Hepatocyte (in vitro differentiated cells): Measurements from ENCODE around the gene TGFBR3L. TPM values are rescaled to one million over a fixed set of nuclear protein-coding genes. Genes with fewer than 3 reads are reported as not detected.

Experiments used
- DNase-seq: peaks from one replicate; pipeline ENCODE4 v3.0.0-alpha.2; 2016; ENCODE audit warnings: low spot score
- H2AFZ ChIP-seq: fragments of 200-600 bp; sonication (generic); 2 replicates; pipeline ENCODE4 v1.6.0; 2016; ENCODE audit warnings: antibody characterized with exemption, mild to moderate bottlenecking
- H3K27ac ChIP-seq: fragments of 200-600 bp; sonication (generic); 2 replicates; pipeline ENCODE4 v1.5.1; 2016; ENCODE audit warnings: mild to moderate bottlenecking
- H3K27me3 ChIP-seq: fragments of 200-600 bp; sonication (generic); 2 replicates; pipeline ENCODE4 v1.6.1; 2016
- H3K36me3 ChIP-seq: fragments of 200-600 bp; sonication (generic); replicated peaks from 2 replicates; pipeline ENCODE4 v1.5.1; 2016; ENCODE audit warnings: low read depth; ENCODE audit not compliant: insufficient read depth
- H3K4me1 ChIP-seq: fragments of 200-600 bp; sonication (generic); 2 replicates; pipeline ENCODE4 v1.5.1; 2016; ENCODE audit warnings: mild to moderate bottlenecking, moderate library complexity; ENCODE audit not compliant: insufficient read depth
- H3K4me2 ChIP-seq: fragments of 200-600 bp; sonication (generic); 2 replicates; pipeline ENCODE4 v1.6.0; 2016
- H3K4me3 ChIP-seq: fragments of 200-600 bp; sonication (generic); 2 replicates; pipeline ENCODE4 v1.5.1; 2016; ENCODE audit warnings: mild to moderate bottlenecking
- H3K79me2 ChIP-seq: fragments of 200-600 bp; sonication (generic); 2 replicates; pipeline ENCODE4 v1.6.0; 2017; ENCODE audit warnings: mild to moderate bottlenecking
- H3K9me2 ChIP-seq: fragments of 200-600 bp; sonication (generic); replicated peaks from 2 replicates; pipeline ENCODE4 v1.6.0; 2017; ENCODE audit warnings: mild to moderate bottlenecking; ENCODE audit not compliant: insufficient read depth
- H3K9me3 ChIP-seq: fragments of 200-600 bp; sonication (generic); 2 replicates; pipeline ENCODE4 v1.5.1; 2016; ENCODE audit warnings: low read depth, mild to moderate bottlenecking
- H4K20me1 ChIP-seq: fragments of 200-600 bp; sonication (generic); 2 replicates; pipeline ENCODE4 v1.6.0; 2016; ENCODE audit warnings: mild to moderate bottlenecking; ENCODE audit not compliant: insufficient read depth, poor library complexity, severe bottlenecking
- EZH2 ChIP-seq: fragments of 200-600 bp; sonication (generic); IDR thresholded peaks from 2 replicates; pipeline ENCODE4 v1.6.1; 2016; ENCODE audit warnings: antibody characterized with exemption, mild to moderate bottlenecking, borderline replicate concordance
- EZH2phosphoT487 ChIP-seq: fragments of 200-600 bp; sonication (generic); IDR thresholded peaks from one replicate; pipeline ENCODE4 v1.6.1; 2018; ENCODE audit warnings: antibody characterized with exemption, mild to moderate bottlenecking, low read depth, moderate library complexity; ENCODE audit not compliant: unreplicated experiment, severe bottlenecking
- WGBS: methylation state at CpG from one replicate; pipeline ENCODE4 v1.1.6; 2016; ENCODE audit warnings: low lambda C conversion rate; ENCODE audit errors: missing lambda C conversion rate; 5-methylcytosine and 5-hydroxymethylcytosine counted together
- polyA plus RNA-seq: library from polyadenylated mRNA; unstranded; fragments of >200 nt; fragmentation: Nextera tagmentation; extraction: Ambion mirVana; gene quantifications from 2 replicates; pipeline ENCODE4 v1.2.1, GENCODE V29; 2016
- total RNA-seq: library from RNA; depleted of rRNA; stranded (reverse); fragments of >200 nt; gene quantifications from 2 replicates; pipeline ENCODE4 v1.2.3, GENCODE V29; 2014
- TF ChIP-seq, protein P1 (sequence below): fragments of 200-600 bp; sonication (generic); IDR thresholded peaks from 2 replicates; pipeline ENCODE4 v1.5.1; 2016; ENCODE audit warnings: antibody characterized with exemption, mild to moderate bottlenecking; ENCODE audit not compliant: poor library complexity

Gene TGFBR3L
- total and polyA plus RNA-seq, 2 experiments from 2014 or later, result 8.5 TPM; not detected in 1

GRCh38 chr19:7874076-7874896, 40.3 kb upstream of the TGFBR3L start, which contains the start of gene PRR36:
PRR36 (minus strand) TSS chr19:7874390; CDS start chr19:7873689, 701 bp downstream.
- Histone ChIP-seq H4K20me1 (no peaks in the 10 kb centered on the region), H3K9me3 (no peaks in the 10 kb centered on the region), H3K4me1 (peaks cover 4% of the 10 kb centered on the region), H3K4me3 (peak within 1 kb of the TSS; percentile 27), H3K27ac (no peak within 1 kb of the TSS), H3K36me3 (no peaks in the 10 kb centered on the region), H3K9me2 (no peaks in the 10 kb centered on the region), H2AFZ (peak within 1 kb of the TSS; percentile 52), H3K27me3 (peaks cover 17% of the 10 kb centered on the region), H3K4me2 (peak within 1 kb of the TSS; percentile 91), H3K79me2 (no peaks in the 10 kb centered on the region)
- WGBS, result 4% methylated on average over 37 of the region's 88 CpGs
- DNase-seq, result peak; percentile 76
- TF ChIP-seq EZH2 (peak; percentile 74), EZH2phosphoT487 (no peak)
- TF ChIP-seq, protein P1, sequence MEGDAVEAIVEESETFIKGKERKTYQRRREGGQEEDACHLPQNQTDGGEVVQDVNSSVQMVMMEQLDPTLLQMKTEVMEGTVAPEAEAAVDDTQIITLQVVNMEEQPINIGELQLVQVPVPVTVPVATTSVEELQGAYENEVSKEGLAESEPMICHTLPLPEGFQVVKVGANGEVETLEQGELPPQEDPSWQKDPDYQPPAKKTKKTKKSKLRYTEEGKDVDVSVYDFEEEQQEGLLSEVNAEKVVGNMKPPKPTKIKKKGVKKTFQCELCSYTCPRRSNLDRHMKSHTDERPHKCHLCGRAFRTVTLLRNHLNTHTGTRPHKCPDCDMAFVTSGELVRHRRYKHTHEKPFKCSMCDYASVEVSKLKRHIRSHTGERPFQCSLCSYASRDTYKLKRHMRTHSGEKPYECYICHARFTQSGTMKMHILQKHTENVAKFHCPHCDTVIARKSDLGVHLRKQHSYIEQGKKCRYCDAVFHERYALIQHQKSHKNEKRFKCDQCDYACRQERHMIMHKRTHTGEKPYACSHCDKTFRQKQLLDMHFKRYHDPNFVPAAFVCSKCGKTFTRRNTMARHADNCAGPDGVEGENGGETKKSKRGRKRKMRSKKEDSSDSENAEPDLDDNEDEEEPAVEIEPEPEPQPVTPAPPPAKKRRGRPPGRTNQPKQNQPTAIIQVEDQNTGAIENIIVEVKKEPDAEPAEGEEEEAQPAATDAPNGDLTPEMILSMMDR, result no peak

DNA sequence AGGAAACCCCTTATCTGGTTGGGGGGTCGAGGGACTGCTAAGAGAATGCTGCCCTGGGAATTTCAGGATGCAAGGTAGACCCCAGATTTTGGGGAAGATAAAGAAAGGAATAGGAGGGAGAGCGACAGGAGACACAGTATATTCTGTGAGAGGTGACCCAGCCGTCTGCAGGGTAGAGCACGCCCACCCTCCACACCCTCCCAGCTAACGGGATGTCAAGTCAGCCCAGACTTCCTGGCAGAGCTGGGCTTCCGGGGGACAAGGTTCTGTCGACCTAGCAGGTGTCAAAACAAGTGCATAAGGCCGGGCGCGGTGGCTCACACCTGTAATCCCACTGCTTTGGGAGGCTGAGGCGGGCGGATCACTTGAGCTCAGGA, 39.7 kb upstream of the TGFBR3L start:
- TF ChIP-seq, protein P1, result no peak
- TF ChIP-seq EZH2phosphoT487 (no peak), EZH2 (no peak)
- Histone ChIP-seq H2AFZ (peak overlapping the region; percentile 13), H3K79me2 (no peaks in the 10 kb centered on the region), H3K27ac (no peak overlapping the region), H3K9me2 (no peaks in the 10 kb centered on the region), H3K4me1 (peaks cover 4% of the 10 kb centered on the region), H3K4me2 (peak overlapping the region; percentile 91), H3K4me3 (no peak overlapping the region), H3K27me3 (peaks cover 17% of the 10 kb centered on the region), H4K20me1 (no peaks in the 10 kb centered on the region), H3K9me3 (no peaks in the 10 kb centered on the region), H3K36me3 (no peaks in the 10 kb centered on the region)
- 56% methylated on average over 11 of the region's 12 CpGs for WGBS
- no peak for DNase-seq

DNA sequence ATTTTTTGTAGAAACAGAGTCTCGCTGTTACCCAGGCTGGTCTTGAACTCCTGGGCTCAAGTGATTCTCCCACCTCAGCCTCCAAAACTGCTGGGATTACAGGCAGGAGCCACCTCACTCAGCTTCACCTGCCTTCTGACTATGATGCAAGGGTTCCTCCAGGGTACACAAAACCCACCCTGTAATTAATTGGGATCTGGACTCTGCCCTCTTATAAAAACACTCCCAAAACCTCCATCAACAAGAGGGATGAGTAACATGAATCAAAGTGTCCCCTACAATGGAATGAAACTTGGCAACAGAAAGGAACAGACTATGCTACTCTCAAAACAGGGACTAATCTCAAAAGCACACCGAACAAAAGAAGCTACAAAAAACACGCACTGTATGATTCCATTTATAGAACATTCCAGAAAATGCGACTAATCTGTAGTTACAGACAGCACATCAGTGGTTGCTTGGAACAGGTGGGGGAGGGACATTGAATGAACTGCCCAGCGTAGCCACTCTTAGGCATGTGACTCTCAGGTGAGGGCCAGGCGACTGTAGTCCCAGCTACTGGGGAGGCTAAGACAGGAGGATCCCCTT, 37.3 kb upstream of the TGFBR3L start:
- Histone ChIP-seq H3K36me3 (no peaks in the 10 kb centered on the region), H3K79me2 (no peaks in the 10 kb centered on the region), H3K9me2 (no peaks in the 10 kb centered on the region), H3K9me3 (no peaks in the 10 kb centered on the region), H2AFZ (no peak overlapping the region), H4K20me1 (no peaks in the 10 kb centered on the region), H3K27ac (no peak overlapping the region), H3K4me1 (peaks cover 4% of the 10 kb centered on the region), H3K27me3 (peaks cover 16% of the 10 kb centered on the region), H3K4me2 (no peak overlapping the region), H3K4me3 (no peak overlapping the region)
- WGBS, result 95% methylated on average over 6 of the region's 6 CpGs
- no peak for DNase-seq
- TF ChIP-seq, protein P1, result no peak
- TF ChIP-seq EZH2, result no peak
- TF ChIP-seq EZH2phosphoT487, result no peak
